ENCODE measurements around the gene PWWP2B.

Gene PWWP2B

GRCh38 chr10:132417957-132418441, 21.0 kb downstream of the PWWP2B start:
- no peak for DNase-seq (ENCODE audit: low read depth)
- no peak overlapping the region for H3K4me3 ChIP-seq (ENCODE audit: control insufficient read depth, low read depth, low read length)
- no peak for TF ChIP-seq CTCF (IDR thresholded peaks at IDR 0.05; ENCODE audit: control insufficient read depth, insufficient read depth, low read depth, low read length, missing control alignments)

GRCh38 chr10:132418527-132419416, 21.8 kb downstream of the PWWP2B start:
- H3K4me3 ChIP-seq (ENCODE audit: control insufficient read depth, low read depth, low read length): no peak overlapping the region
- no peak for DNase-seq (ENCODE audit: low read depth)
- no peak for TF ChIP-seq CTCF (IDR thresholded peaks at IDR 0.05; ENCODE audit: control insufficient read depth, insufficient read depth, low read depth, low read length, missing control alignments)

- no peak for TF ChIP-seq CTCF (IDR thresholded peaks at IDR 0.05; ENCODE audit: control insufficient read depth, insufficient read depth, low read depth, low read length, missing control alignments)
- H3K4me3 ChIP-seq (ENCODE audit: control insufficient read depth, low read depth, low read length): no peak overlapping the region
- no peak for DNase-seq (ENCODE audit: low read depth)
These were observed 22.8 kb downstream of the PWWP2B start for GRCh38 chr10:132419538-132420468.

- no peak for DNase-seq (ENCODE audit: low read depth)
- TF ChIP-seq CTCF (IDR thresholded peaks at IDR 0.05; ENCODE audit: control insufficient read depth, insufficient read depth, low read depth, low read length, missing control alignments): no peak
These were observed 23.5 kb downstream of the PWWP2B start for GRCh38 chr10:132420469-132420980.

GRCh38 chr10:132420981-132421846, 24.2 kb downstream of the PWWP2B start:
- no peak overlapping the region for H3K4me3 ChIP-seq (ENCODE audit: control insufficient read depth, low read depth, low read length)
- DNase-seq (ENCODE audit: low read depth): no peak
- no peak for TF ChIP-seq CTCF (IDR thresholded peaks at IDR 0.05; ENCODE audit: control insufficient read depth, insufficient read depth, low read depth, low read length, missing control alignments)

More at GRCh38 chr10:132420469-132420980, 23.5 kb downstream of the PWWP2B start:
- H3K4me3 ChIP-seq (ENCODE audit: control insufficient read depth, low read depth, low read length): no peak overlapping the region
